ENCODE results near the gene POP4. TPM values are rescaled to one million over a fixed set of nuclear protein-coding genes. Genes with fewer than 3 reads are reported as not detected.

The POP4 gene
- total and polyA plus RNA-seq, 2 donors (not counting 3 experiments of a cell fraction or from before 2014, with no cell fraction given) = 56.2 to 64.4 TPM

DNA sequence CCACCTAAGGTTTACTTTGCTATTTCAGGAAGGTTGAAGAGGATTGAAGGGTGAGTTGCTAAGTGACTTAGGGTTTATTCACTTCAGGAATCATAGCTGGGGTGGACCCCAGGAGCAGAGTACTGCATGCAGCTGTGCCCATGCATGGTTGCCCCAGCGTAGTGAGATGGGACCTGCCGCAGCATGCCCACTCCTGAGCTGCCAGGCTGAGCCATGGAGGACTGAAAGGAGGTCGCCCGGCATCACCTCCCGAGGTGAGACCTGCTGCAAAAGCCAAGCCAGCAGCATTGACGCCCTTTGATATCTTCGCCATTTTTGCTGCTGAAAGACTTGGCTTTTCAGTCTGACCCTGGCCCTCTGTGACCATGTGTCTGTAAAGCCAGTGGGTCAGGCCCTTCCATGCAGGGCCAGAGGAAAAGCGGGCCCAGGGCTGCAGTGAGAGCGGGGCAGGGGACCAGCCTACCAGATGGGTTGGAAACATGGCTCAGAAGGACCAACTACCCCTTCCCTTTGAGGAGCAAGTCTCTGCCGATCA is 9.9 kb downstream of the POP4 start:
- Histone ChIP-seq H3K27me3 (ENCODE audit: control insufficient read depth in 2 of 2, insufficient read depth in 2 of 2, low read length in 2 of 2) (no peaks in the 10 kb centered on the region), H3K4me1 (ENCODE audit: control insufficient read depth, extremely low read depth, insufficient read depth, low read length) (no peaks in the 10 kb centered on the region), H3K27ac (ENCODE audit: insufficient read depth, low read depth, low read length) (no peak overlapping the region), H3K9ac (replicated peaks; ENCODE audit: extremely low read depth, insufficient read depth, low read length) (no peak overlapping the region), H3K4me3 (replicated peaks in 1 of 3; ENCODE audit: insufficient read depth in 1 of 3, low read depth in 1 of 3, low read length in 3 of 3) (no peak overlapping the region), H2AFZ (ENCODE audit: low read depth, low read length) (no peak overlapping the region), H4K20me1 (replicated peaks; ENCODE audit: control insufficient read depth, extremely low read depth, insufficient read depth, low read length) (no peaks in the 10 kb centered on the region), H3K9me3 (replicated peaks; ENCODE audit: control insufficient read depth, insufficient read depth, low read length) (no peaks in the 10 kb centered on the region), H3K36me3 (ENCODE audit: control insufficient read depth in 2 of 2, extremely low read depth in 1 of 2, insufficient read depth in 2 of 2, low read length in 2 of 2) (peaks cover 4 to 26% of the 10 kb centered on the region in 2 experiments), H3K4me2 (ENCODE audit: insufficient read depth, low read length) (no peak overlapping the region), H3K9me1 (replicated peaks; ENCODE audit: control insufficient read depth, extremely low read depth, insufficient read depth, low read length) (no peaks in the 10 kb centered on the region), H3K79me2 (ENCODE audit: control insufficient read depth, insufficient read depth, low read length) (no peaks in the 10 kb centered on the region)
- TF ChIP-seq EZH2 (IDR thresholded peaks at IDR 0.05; ENCODE audit: borderline replicate concordance, low read depth, low read length, severe bottlenecking) (no peak), GATA2 (IDR thresholded peaks at IDR 0.05; ENCODE audit: insufficient read depth, insufficient read length, low read depth, low read length) (no peak)
- TF ChIP-seq, protein P1, sequence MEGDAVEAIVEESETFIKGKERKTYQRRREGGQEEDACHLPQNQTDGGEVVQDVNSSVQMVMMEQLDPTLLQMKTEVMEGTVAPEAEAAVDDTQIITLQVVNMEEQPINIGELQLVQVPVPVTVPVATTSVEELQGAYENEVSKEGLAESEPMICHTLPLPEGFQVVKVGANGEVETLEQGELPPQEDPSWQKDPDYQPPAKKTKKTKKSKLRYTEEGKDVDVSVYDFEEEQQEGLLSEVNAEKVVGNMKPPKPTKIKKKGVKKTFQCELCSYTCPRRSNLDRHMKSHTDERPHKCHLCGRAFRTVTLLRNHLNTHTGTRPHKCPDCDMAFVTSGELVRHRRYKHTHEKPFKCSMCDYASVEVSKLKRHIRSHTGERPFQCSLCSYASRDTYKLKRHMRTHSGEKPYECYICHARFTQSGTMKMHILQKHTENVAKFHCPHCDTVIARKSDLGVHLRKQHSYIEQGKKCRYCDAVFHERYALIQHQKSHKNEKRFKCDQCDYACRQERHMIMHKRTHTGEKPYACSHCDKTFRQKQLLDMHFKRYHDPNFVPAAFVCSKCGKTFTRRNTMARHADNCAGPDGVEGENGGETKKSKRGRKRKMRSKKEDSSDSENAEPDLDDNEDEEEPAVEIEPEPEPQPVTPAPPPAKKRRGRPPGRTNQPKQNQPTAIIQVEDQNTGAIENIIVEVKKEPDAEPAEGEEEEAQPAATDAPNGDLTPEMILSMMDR (IDR thresholded peaks at IDR 0.05; ENCODE audit: extremely low read depth in 1 of 2, insufficient read depth in 1 of 2, low read depth in 1 of 2, low read length in 2 of 2) = no peak
- no TSS peak for BruUV-seq (replicated peaks)
- FAIRE-seq (no peak), DNase-seq (ENCODE audit: low read depth, low spot score) (no peak)
- intact Hi-C loops (cut with micrococcal nuclease) (no loop called here), dilution Hi-C loops (cut with MboI; ENCODE audit: extremely low pct_ligation_motif_present, low sequenced_read_pairs) (no loop called here)
- ChIA-PET POLR2A (no interaction called here), CTCF (interaction anchor here (4.2 kb wide), 1 partner anchor 100 kb away, joined by 12 read pairs; no protein-coding TSS in a partner anchor)

GRCh38 chr19:29616541-29616940 is 10.5 kb downstream of the POP4 start:
- DNase-seq (ENCODE audit: low read depth, low spot score) (no peak), FAIRE-seq (no peak)
- Histone ChIP-seq H3K4me1 (ENCODE audit: control insufficient read depth, extremely low read depth, insufficient read depth, low read length) (no peaks in the 10 kb centered on the region), H3K9me1 (replicated peaks; ENCODE audit: control insufficient read depth, extremely low read depth, insufficient read depth, low read length) (no peaks in the 10 kb centered on the region), H3K9ac (replicated peaks; ENCODE audit: extremely low read depth, insufficient read depth, low read length) (no peak overlapping the region), H3K27ac (ENCODE audit: insufficient read depth, low read depth, low read length) (no peak overlapping the region), H3K79me2 (ENCODE audit: control insufficient read depth, insufficient read depth, low read length) (no peaks in the 10 kb centered on the region), H4K20me1 (replicated peaks; ENCODE audit: control insufficient read depth, extremely low read depth, insufficient read depth, low read length) (no peaks in the 10 kb centered on the region), H3K4me2 (ENCODE audit: insufficient read depth, low read length) (no peak overlapping the region), H2AFZ (ENCODE audit: low read depth, low read length) (no peak overlapping the region), H3K9me3 (replicated peaks; ENCODE audit: control insufficient read depth, insufficient read depth, low read length) (no peaks in the 10 kb centered on the region), H3K36me3 (ENCODE audit: control insufficient read depth in 2 of 2, extremely low read depth in 1 of 2, insufficient read depth in 2 of 2, low read length in 2 of 2) (peaks cover 2 to 23% of the 10 kb centered on the region in 2 experiments), H3K27me3 (ENCODE audit: control insufficient read depth in 2 of 2, insufficient read depth in 2 of 2, low read length in 2 of 2) (no peaks in the 10 kb centered on the region), H3K4me3 (replicated peaks in 1 of 3; ENCODE audit: insufficient read depth in 1 of 3, low read depth in 1 of 3, low read length in 3 of 3) (no peak overlapping the region)
- TF ChIP-seq POLR2A (IDR thresholded peaks at IDR 0.05; ENCODE audit: low read depth, low read length) (no peak), FOS (IDR thresholded peaks at IDR 0.05; ENCODE audit: borderline replicate concordance, insufficient read depth, low read length) (no peak)
- TF ChIP-seq, protein P1 (IDR thresholded peaks at IDR 0.05; ENCODE audit: extremely low read depth in 1 of 2, insufficient read depth in 1 of 2, low read depth in 1 of 2, low read length in 2 of 2) = no peak
- intact Hi-C loops (cut with micrococcal nuclease) (no loop called here), dilution Hi-C loops (cut with MboI; ENCODE audit: extremely low pct_ligation_motif_present, low sequenced_read_pairs) (no loop called here)
- no TSS peak for BruUV-seq (replicated peaks)
- ChIA-PET CTCF (interaction anchor here (4.2 kb wide), 1 partner anchor 100 kb away, joined by 12 read pairs; no protein-coding TSS in a partner anchor), POLR2A (no interaction called here)
